Stimulated activated naive B cell treated with anti-CD40 and anti-IgM and Interleukin-4, amounts not matched to agents 10 μg/mL and 1 μg/mL and 100 μg/mL, for 72 hours (primary cell): ENCODE results near the gene OCLN.
"Not testable (repeated sequence)": the region's sequence is repeated elsewhere in the genome, so short reads cannot be mapped to it uniquely, and the experiment has no call there.

Experiments used
- ATAC-seq, 2 donors: fragments of 150-1000 bp; cut with Tn5 transposase; replicated peaks; 2 replicates each; pipeline ENCODE4 v1.10.0; 2021; ENCODE audit warnings: moderate library complexity in 1 of 2
- DNase-seq: peaks from one replicate; pipeline ENCODE4 v3.0.0; 2021
- H3K27ac Mint-ChIP-seq: one replicate; pipeline ENCODE4 v1.8.0; 2022; ENCODE audit warnings: mild to moderate bottlenecking, mixed read lengths
- H3K27me3 Mint-ChIP-seq, 2 donors: one replicate each; pipeline ENCODE4 v1.8.0; 2022; ENCODE audit warnings: mixed read lengths in 2 of 2
- H3K36me3 Mint-ChIP-seq, 2 donors: one replicate each; pipeline ENCODE4 v1.8.0; 2022; ENCODE audit warnings: mixed read lengths in 2 of 2, mild to moderate bottlenecking in 1 of 2
- H3K4me1 Mint-ChIP-seq, 2 donors: one replicate each; pipeline ENCODE4 v1.8.0; 2022; ENCODE audit warnings: mixed read lengths in 2 of 2, mild to moderate bottlenecking in 1 of 2
- H3K4me3 Mint-ChIP-seq, 2 donors: one replicate each; pipeline ENCODE4 v1.8.0; 2022; ENCODE audit warnings: mild to moderate bottlenecking in 2 of 2, mixed read lengths in 2 of 2, moderate library complexity in 1 of 2
- H3K9me3 Mint-ChIP-seq, 2 donors: one replicate each; pipeline ENCODE4 v1.8.0; 2022; ENCODE audit warnings: mixed read lengths in 2 of 2, mild to moderate bottlenecking in 1 of 2

OCLN gene, protein sequence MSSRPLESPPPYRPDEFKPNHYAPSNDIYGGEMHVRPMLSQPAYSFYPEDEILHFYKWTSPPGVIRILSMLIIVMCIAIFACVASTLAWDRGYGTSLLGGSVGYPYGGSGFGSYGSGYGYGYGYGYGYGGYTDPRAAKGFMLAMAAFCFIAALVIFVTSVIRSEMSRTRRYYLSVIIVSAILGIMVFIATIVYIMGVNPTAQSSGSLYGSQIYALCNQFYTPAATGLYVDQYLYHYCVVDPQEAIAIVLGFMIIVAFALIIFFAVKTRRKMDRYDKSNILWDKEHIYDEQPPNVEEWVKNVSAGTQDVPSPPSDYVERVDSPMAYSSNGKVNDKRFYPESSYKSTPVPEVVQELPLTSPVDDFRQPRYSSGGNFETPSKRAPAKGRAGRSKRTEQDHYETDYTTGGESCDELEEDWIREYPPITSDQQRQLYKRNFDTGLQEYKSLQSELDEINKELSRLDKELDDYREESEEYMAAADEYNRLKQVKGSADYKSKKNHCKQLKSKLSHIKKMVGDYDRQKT

DNA sequence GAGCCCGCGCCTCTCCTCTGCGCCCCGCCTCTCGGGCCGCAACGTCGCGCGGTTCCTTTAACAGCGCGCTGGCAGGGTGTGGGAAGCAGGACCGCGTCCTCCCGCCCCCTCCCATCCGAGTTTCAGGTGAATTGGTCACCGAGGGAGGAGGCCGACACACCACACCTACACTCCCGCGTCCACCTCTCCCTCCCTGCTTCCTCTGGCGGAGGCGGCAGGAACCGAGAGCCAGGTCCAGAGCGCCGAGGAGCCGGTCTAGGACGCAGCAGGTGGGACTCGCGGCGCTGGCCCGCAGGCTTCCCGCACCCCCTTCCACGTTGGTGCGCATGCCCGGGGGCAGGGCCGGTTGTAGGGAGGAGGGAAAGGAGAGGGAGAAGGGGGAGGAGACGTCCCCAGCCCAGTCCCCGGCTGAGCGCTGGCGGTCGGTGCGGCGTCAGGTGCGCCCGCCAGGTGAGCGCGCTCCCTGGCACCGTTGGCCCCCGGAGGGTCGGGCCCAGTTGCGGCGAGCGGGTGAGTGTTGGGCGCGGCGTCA, at the start of gene OCLN:
Gene OCLN, plus strand, starts transcription at position 400 of the 532 bp plus-strand sequence. CDS start 11,455 bp downstream, outside the sequence.
- Mint-ChIP-seq H3K36me3 (no peaks in the 10 kb centered on the region), H3K27me3 (peaks cover 38 to 59% of the 10 kb centered on the region in 2 donors), H3K9me3 (no peaks in the 10 kb centered on the region), H3K27ac (peak within 1 kb of the TSS; percentile 49), H3K4me1 (peaks cover 6 to 14% of the 10 kb centered on the region in 2 donors), H3K4me3 (peak within 1 kb of the TSS; percentile 84 to 87)
- peak; percentile 37 to 62 for ATAC-seq
- DNase-seq, result peak; percentile 18

GRCh38 chr5:69444127-69444754, 48.3 kb upstream of the OCLN start:
- no peak overlapping the region for H3K4me3 Mint-ChIP-seq
- H3K4me1 Mint-ChIP-seq, result no peaks in the 10 kb centered on the region
- H3K36me3 Mint-ChIP-seq, result no peaks in the 10 kb centered on the region
- H3K9me3 Mint-ChIP-seq, result no peaks in the 10 kb centered on the region
- no peak for DNase-seq
- no peak for ATAC-seq
- H3K27me3 Mint-ChIP-seq, result peaks cover 0 to 4% of the 10 kb centered on the region in 2 donors
- H3K27ac Mint-ChIP-seq, result no peak overlapping the region

GRCh38 chr5:69449511-69449910, 43.1 kb upstream of the OCLN start:
- Mint-ChIP-seq H3K27me3 (peaks cover under 1 to 4% of the 10 kb centered on the region in 2 donors), H3K4me1 (no peaks in the 10 kb centered on the region), H3K9me3 (no peaks in the 10 kb centered on the region), H3K27ac (no peak overlapping the region), H3K4me3 (no peak overlapping the region), H3K36me3 (no peaks in the 10 kb centered on the region)
- ATAC-seq (no peak), DNase-seq (no peak)

GRCh38 chr5:69450116-69450515, 42.5 kb upstream of the OCLN start:
- H3K9me3 Mint-ChIP-seq, result no peaks in the 10 kb centered on the region
- H3K27me3 Mint-ChIP-seq, result peaks cover 4 to 7% of the 10 kb centered on the region in 2 donors
- DNase-seq (no peak), ATAC-seq (no peak)
- H3K4me3 Mint-ChIP-seq, result no peak overlapping the region
- no peak overlapping the region for H3K27ac Mint-ChIP-seq
- no peaks in the 10 kb centered on the region for H3K36me3 Mint-ChIP-seq
- H3K4me1 Mint-ChIP-seq, result no peaks in the 10 kb centered on the region

DNA sequence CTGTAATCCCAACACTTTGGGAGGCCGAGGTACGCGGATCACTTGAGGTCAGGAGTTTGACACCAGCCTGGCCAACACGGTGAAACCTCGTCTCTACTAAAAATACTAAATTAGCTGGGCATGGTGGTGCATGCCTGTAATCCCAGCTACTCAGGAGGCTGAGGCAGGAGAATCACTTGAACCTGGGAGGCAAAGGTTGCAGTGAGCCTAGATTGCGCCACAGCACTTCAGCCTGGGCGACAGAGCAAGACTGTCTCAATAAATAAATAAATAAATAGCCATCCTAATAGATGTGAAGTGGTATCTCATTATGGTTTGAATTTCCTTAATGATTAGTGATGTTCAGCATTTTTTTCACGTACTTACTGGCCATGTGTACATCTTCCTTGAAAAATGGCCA, 42.1 kb upstream of the OCLN start:
- H3K4me3 Mint-ChIP-seq, DNase-seq, H3K27ac Mint-ChIP-seq, H3K9me3 Mint-ChIP-seq, H3K27me3 Mint-ChIP-seq, H3K4me1 Mint-ChIP-seq, ATAC-seq, H3K36me3 Mint-ChIP-seq: not testable (repeated sequence)

GRCh38 chr5:69451941-69452647, 40.5 kb upstream of the OCLN start:
- Mint-ChIP-seq H3K36me3 (no peaks in the 10 kb centered on the region), H3K4me1 (no peaks in the 10 kb centered on the region), H3K9me3 (peaks cover 0 to 2% of the 10 kb centered on the region in 2 donors), H3K4me3 (no peak overlapping the region), H3K27ac (no peak overlapping the region), H3K27me3 (peaks cover 0 to 7% of the 10 kb centered on the region in 2 donors)
- no peak for DNase-seq
- ATAC-seq, result no peak

DNA sequence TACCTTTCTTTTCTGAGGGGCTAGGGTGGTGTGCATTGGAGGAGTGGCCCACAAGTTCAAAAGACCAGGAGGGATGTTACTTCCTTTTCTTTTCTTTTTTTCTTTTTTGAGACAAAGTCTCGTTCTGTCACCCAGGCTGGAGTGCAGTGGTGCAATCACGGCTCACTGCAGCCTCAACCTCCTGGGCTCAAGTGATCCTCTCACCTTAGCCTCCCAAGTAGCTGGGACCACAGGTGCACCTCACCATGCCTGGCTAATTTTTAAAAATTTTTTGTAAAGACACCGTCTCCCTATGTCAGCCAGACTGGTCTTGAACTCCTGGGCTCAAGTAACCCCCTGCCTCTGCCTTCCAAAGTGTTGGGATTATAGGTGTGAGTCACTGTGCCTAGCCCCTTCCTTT, 39.1 kb upstream of the OCLN start:
- not testable (repeated sequence) for DNase-seq, H3K27ac Mint-ChIP-seq, H3K4me3 Mint-ChIP-seq, H3K4me1 Mint-ChIP-seq, H3K9me3 Mint-ChIP-seq, H3K36me3 Mint-ChIP-seq, ATAC-seq, H3K27me3 Mint-ChIP-seq

DNA sequence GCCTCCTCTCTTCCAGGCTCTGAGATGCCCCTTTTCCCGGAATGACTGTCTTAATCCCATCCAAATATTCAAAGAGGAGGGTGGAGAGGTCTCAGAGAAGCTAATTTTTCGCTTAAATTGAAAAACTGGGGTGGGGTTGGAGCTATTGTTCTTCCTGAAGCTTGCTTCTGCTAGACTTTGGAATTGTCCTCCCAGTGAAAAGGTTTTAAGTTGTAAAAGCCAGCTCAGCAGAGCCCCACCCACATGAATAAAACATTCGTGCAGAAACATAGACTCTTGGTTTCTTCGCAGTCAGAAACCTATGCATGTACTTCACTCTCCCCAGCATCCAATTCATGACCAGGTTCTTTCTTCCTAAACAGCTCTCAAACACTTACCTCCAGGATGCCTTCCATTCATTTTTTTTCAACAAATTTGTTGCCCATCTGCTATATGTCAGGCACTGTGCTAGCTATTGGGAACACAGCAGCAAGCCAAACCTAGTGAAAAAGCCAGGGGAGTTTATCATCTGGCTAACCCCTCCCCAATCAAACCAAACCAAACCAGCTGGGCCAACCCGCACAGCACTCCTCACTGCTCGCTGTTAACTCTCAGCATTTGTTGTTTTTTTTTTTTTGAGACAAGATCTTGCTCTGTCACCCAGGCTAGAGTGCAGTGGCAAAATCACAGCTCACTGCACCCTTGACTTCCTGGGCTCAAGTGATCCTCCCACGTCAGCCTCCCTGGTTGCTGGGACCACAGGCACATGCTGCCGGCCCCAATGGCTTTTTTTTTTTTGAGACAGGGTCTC, 37.9 kb upstream of the OCLN start:
- Mint-ChIP-seq H3K4me1 (no peaks in the 10 kb centered on the region), H3K27me3 (peaks cover 0 to 14% of the 10 kb centered on the region in 2 donors), H3K9me3 (peaks cover 0 to 6% of the 10 kb centered on the region in 2 donors), H3K4me3 (no peak overlapping the region), H3K27ac (no peak overlapping the region), H3K36me3 (no peaks in the 10 kb centered on the region)
- DNase-seq (no peak), ATAC-seq (no peak)

DNA sequence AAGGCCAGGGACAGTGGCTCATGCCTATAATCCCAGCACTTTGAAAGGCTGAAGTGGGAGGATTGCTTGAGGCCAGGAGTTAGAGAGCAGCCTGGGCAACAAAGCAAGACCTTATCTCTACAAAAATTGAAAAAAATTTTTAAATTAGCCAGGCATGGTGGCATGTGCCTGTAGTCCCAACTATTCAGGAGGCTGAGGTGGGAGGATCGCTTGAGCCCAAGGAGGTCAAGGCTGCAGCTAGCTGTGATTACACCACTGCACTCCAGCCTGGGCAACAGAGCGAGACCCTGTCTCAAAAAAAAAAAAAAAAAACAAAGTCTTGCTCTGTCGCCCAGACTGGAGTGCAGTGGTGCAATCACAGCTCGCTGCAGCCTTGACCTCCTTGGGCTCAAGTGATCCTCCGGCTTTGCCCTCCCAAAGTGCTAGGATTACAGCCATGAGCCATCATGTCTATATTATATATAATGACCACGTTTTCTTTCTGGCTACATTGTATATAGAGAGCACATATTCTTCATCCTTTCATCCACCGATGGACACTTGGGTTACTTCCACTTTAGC, 37.1 kb upstream of the OCLN start:
- ATAC-seq, H3K4me1 Mint-ChIP-seq, H3K27ac Mint-ChIP-seq, H3K36me3 Mint-ChIP-seq, H3K4me3 Mint-ChIP-seq, H3K9me3 Mint-ChIP-seq, DNase-seq: not testable (repeated sequence)
- H3K27me3 Mint-ChIP-seq, result peaks cover 0 to 14% of the 10 kb centered on the region in 2 donors

DNA sequence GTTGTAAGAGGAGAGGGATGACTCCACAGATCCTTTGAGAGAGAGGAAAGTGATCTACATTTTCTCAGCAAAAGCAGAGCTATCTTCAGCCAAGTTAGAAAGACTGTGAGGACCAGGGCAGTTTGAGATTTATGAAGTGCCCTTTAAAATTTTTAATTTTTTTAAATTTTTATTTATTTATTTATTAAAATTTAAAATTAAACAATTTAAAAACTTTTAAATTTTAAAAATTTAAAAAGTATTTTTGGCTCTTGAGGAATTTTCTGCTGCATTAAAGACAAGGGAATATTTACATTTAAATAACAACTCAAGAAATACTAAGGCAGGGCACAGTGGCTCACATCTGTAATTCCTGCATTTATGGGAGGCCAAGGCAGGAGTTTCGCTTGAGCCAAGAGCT, 30.4 kb upstream of the OCLN start:
- ATAC-seq (no peak), DNase-seq (no peak)
- no peak overlapping the region for H3K27ac Mint-ChIP-seq
- H3K36me3 Mint-ChIP-seq, result peaks cover 0 to 1% of the 10 kb centered on the region in 2 donors
- no peaks in the 10 kb centered on the region for H3K4me1 Mint-ChIP-seq
- H3K27me3 Mint-ChIP-seq, result peaks cover 0 to 7% of the 10 kb centered on the region in 2 donors
- H3K4me3 Mint-ChIP-seq, result no peak overlapping the region
- H3K9me3 Mint-ChIP-seq, result peaks cover 0 to 5% of the 10 kb centered on the region in 2 donors

DNA sequence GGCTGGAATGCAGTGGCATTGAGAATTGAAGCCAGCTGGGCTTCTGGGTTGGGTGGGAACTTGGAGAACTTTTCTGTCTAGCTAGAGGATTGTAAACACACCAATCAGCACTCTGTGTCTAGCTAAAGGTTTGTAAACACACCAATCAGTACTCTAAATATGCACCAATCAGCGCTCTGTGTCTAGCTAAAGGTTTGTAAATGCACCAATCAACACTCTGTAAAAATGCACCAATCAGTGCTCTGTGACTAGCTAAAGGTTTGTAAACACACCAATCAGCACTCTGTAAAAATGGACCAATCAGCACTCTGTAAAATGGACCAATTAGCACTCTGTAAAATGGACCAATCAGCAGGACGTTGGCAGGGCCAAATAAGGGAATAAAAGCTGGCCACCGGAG, 26.2 kb upstream of the OCLN start:
- not testable (repeated sequence) for H3K27ac Mint-ChIP-seq, DNase-seq, ATAC-seq, H3K36me3 Mint-ChIP-seq, H3K4me3 Mint-ChIP-seq, H3K27me3 Mint-ChIP-seq
- Mint-ChIP-seq H3K9me3 (peaks cover 4 to 11% of the 10 kb centered on the region in 2 donors), H3K4me1 (peaks cover 7 to 12% of the 10 kb centered on the region in 2 donors)

GRCh38 chr5:69467442-69468225, 25.0 kb upstream of the OCLN start:
- Mint-ChIP-seq H3K27ac (no peak overlapping the region), H3K27me3 (no peaks in the 10 kb centered on the region), H3K4me1 (peaks cover 7 to 12% of the 10 kb centered on the region in 2 donors), H3K4me3 (no peak overlapping the region), H3K9me3 (peaks cover 8 to 14% of the 10 kb centered on the region in 2 donors), H3K36me3 (peaks cover 0 to 1% of the 10 kb centered on the region in 2 donors)
- peak; percentile 93 to 96 for ATAC-seq
- DNase-seq, result no peak

GRCh38 chr5:69468631-69469030, 24.0 kb upstream of the OCLN start:
- no peak for ATAC-seq
- Mint-ChIP-seq H3K36me3 (peaks cover 0 to 1% of the 10 kb centered on the region in 2 donors), H3K9me3 (peaks cover 8 to 14% of the 10 kb centered on the region in 2 donors), H3K27me3 (no peaks in the 10 kb centered on the region), H3K27ac (no peak overlapping the region), H3K4me3 (no peak overlapping the region), H3K4me1 (peaks cover 7 to 12% of the 10 kb centered on the region in 2 donors)
- no peak for DNase-seq
